Breast epithelium (tissue), 3 donors: ENCODE data around the gene CYP26C1.

Experiments
- CTCF ChIP-seq, 3 donors: fragments of 450-650 bp; IDR thresholded peaks; one replicate each; pipeline ENCODE4 v1.5.1; 2016 to 2017; ENCODE audit warnings: antibody characterized with exemption in 3 of 3, mild to moderate bottlenecking in 3 of 3, moderate library complexity in 3 of 3
- POLR2A ChIP-seq: fragments of 450-650 bp; IDR thresholded peaks from one replicate; pipeline ENCODE4 v1.6.1; 2016; ENCODE audit warnings: antibody characterized with exemption, mild to moderate bottlenecking, moderate library complexity

- no peak for TF ChIP-seq CTCF (IDR thresholded peaks at IDR 0.05)
- no peak for TF ChIP-seq POLR2A
Measured at GRCh38 chr10:93072225-93072712, 11.7 kb downstream of the CYP26C1 start.
